ENCODE results near the gene PAQR4. TPM values are rescaled to one million over a fixed set of nuclear protein-coding genes. Genes with fewer than 3 reads are reported as not detected.
"Not testable (repeated sequence)": the region's sequence is repeated elsewhere in the genome, so short reads cannot be mapped to it uniquely, and the experiment has no call there.

The PAQR4 gene
- total RNA-seq, 1 donor, result 19.4 TPM

- DNase-seq (ENCODE audit: low read depth in 2 of 3, low spot score in 2 of 3), result no peak
These were observed 27.1 kb upstream of the PAQR4 start for GRCh38 chr16:2942045-2942444.

DNA sequence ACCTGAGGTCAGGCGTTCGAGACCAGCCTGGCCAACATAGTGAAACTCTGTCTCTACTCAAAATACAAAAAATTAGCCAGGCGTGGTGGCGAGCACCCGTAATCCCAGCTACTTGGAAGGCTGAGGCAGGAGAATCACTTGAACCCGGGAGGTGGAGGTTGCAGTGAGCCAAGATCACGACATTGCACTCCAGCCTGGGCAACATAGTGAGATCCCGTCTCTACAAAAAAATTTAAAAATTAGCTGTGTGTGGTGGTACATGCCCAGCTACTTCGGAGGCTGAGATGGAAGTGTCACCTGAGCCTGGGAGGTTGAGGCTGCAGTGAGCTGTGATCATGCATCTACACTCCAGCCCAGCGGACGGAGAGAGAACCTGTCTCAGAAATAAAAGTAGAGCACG is 25.4 kb upstream of the PAQR4 start:
- not testable (repeated sequence) for DNase-seq (ENCODE audit: low read depth in 2 of 3, low spot score in 2 of 3)

DNA sequence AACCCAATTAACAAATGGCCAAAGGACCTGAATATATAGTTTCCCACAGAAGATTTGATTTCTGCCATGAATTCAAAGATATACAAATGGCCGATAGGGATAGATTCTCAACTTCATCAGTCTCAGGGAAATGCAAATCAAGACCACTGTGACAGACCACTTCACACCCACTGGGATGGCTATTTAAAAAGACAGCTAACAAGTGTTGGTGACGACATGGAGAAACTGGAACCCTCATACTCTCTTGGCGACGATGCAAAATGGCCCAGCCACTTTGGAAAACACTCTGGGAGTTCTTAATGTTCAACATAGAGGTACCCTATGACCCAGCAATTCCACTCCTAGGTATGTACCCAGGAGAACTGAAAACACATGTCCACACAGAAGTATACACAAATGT is 22.5 kb upstream of the PAQR4 start:
- DNase-seq (ENCODE audit: low read depth in 2 of 3, low spot score in 2 of 3), result no peak

DNA sequence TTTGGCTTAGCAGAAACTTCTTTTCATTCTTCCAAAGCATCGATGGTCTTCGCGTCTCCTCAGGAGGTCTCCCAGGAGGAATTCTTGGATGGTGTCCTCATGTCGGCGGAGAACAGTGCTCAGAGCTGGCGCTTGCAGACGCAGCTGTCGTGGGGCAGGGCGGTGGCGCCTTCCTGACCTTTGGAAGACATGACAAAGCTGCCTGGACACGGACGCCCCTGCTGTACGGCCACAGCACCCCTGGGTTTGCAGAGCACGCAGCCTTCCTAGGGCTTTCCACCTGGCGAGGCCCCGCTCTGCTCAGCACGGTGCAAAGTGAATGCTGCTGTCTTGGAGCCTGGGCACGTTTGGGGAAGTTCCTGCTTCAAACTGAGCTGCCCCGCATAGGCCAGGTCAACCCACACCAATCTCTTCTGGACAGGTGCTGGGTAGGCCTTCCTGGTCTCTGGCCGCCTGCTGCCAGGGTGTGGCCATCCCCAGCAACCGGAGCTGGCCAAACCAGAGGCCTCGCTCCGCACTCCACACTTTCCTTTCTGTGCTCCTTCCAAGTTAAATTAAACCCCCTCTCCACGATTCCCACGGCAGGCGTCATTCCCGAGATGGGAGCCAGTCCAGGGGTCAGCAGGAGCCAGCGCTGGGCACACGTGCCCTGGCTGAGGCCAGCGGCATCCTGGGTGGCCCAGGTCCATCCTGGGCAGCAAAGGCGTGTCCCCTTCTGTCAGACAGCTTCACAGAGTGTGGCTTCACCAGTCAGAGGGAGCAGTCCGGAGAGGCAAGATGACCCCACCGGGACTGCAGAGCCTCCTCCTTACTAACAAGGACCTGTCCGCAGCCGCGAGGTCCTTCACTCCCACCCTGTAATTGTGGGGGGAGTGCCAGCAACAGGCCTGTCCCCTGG is 20.1 kb upstream of the PAQR4 start:
- no peak for DNase-seq (ENCODE audit: low read depth in 2 of 3, low spot score in 2 of 3)

DNA sequence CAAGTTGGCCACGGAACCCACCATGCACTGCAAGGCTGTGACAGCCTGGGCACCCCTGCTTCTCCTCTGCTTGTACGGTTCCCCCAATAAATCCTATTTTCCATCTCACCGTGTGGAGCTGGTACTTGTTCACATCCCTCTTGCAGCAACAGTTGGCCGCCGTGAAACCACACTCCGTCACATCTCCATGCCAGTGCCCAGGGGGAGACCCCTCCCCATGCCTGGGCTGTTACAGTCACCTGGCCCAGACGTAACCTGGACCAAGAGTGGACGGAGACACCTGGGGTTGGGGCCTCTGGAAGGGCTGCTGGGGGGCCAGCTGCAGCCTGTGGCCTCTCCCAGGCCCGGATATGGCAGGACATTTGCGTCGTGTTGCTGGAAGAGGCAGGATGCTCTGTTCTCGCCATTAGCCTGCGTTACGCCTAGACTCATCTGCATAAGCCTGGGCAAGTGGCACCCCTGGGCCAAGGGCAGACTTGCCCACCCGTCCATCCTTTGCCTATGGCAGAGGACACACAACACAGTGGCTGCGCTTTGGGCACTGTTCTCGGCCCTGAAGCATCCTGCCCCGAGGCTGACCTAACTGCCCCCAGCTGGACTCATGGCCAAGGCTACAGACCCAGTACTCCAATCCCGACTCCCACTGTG is 19.3 kb upstream of the PAQR4 start:
- no peak for DNase-seq (ENCODE audit: low read depth in 2 of 3, low spot score in 2 of 3)

DNA sequence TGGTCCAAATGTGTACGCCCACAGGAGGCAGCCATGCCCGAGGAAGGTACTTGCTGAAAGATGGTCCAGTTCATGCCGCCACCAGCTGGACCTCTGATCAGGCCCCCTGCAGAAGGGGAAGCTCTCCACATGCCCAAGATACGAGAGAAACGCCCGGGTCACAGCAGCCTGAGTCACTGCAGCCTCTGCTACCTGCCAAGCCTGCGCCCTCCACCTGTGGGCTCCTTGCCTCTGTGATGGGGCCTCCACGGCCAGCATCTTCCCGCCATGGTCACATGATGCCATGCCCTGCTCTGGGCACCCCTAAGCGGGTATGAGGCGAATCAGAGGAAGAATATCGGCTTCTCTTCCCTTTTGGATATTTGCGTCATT is 18.8 kb upstream of the PAQR4 start:
- no peak for DNase-seq (ENCODE audit: low read depth in 2 of 3, low spot score in 2 of 3)

- no peak for DNase-seq (ENCODE audit: low read depth in 2 of 3, low spot score in 2 of 3)
These were observed 18.4 kb upstream of the PAQR4 start for GRCh38 chr16:2950773-2951172.

DNA sequence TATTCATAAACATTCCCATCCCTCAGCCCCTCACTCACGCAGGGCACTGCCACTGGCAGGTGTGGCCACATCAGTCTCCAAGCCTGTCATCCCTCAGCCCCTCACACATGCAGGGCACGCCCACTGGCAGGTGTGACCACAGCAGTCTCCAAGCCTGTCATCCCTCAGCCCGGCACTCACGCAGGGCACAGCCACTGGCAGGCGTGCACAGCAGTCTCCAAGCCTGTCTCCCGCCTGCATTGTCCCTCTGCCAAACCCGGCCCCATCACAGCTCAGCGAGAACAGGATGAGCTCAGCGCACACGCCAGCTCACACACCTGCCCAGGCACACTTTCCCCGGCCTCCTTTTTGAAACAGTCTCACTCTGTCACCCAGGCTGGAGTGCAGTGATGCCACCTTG is 16.5 kb upstream of the PAQR4 start:
- no peak for DNase-seq (ENCODE audit: low read depth in 2 of 3, low spot score in 2 of 3)

DNA sequence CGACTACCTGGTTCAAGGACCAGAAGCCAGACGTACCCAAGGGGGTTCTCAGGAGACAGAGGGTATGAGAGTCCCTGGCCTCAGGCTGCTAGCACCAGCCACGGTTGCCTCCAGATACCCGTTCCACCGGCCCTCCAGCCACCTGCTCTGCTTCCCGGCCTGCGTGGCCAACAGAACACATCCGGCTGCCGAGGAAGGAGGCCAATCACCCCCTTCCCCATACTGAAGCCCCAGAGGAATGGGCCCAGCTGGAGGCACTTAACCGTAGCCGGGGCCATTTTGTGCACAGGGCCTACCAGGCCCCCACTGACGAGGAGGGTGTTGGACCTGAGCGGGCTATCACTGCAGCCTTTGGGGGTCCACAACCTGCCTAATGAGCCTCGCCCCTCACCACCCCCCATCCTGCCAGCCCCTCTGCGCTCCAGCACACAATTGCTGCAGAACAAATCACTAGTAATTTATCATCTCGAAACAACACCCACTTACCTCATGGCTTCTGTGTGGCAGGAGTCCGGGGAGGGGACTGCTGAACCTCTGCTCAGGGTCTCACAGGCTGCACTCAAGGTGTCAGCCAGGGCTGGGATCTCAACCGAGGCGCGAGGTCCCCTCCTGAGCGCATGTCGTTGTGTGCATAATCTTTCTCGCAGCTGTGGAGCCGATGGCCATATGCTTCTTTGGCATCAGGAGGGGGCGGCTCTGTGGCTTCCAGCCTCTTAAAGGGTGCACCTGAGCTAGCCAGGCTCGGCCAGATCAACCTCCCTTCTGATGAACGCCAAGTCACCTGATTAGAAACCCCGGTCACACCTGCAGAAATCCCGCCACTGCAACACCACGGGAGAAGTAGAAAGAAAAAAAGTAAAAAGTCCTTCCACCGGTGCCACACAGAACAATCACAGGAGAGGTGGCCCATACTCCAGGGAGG is 15.2 kb upstream of the PAQR4 start:
- no peak for DNase-seq (ENCODE audit: low read depth in 2 of 3, low spot score in 2 of 3)

GRCh38 chr16:2954656-2955381 is 14.3 kb upstream of the PAQR4 start:
- no peak for DNase-seq (ENCODE audit: low read depth in 2 of 3, low spot score in 2 of 3)

- DNase-seq (ENCODE audit: low read depth in 2 of 3, low spot score in 2 of 3), result no peak
These were observed 13.7 kb upstream of the PAQR4 start for GRCh38 chr16:2955438-2955778.

- DNase-seq (ENCODE audit: low read depth in 2 of 3, low spot score in 2 of 3), result peak in 1 of 3 donors; percentile 42
These were observed 13.2 kb upstream of the PAQR4 start for GRCh38 chr16:2955779-2956578.

DNA sequence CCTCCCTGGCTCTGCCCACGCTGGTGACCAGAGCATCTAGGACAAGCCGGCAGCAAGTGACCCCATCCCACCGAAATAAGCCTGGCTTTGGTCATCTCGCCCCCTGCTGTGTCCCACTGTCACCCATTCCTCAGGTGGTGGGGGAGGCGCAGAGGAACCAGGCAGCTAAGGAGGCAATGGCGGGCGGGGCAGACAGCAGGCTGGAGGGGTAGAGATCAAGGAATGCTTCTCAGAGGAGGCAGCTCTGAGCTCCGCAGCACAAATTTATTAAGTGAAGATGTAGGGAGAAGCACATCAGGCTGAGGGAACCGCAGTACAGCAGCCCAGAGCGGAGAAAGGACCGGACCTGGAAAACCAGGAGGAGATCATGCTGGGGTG is 12.6 kb upstream of the PAQR4 start:
- no peak for DNase-seq (ENCODE audit: low read depth in 2 of 3, low spot score in 2 of 3)

DNA sequence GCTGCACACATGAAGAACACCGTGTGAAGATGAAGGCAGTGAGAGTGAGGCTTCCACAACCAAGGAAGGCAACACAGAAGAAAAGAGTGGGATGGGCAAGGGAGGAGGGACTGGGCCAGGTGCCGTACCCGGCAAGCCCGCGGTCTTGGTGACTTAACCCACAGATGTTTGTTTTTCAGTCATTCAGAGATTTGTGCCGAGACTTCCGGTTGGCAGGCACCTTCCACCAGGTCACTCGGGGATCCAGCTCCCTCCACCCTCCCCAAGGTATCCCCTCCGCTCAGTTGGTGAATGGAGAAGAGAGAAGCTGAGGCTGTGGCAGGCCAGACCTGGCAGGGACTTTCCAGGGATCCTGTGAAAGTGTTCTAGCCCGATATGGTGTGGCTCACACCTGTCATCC is 9.9 kb upstream of the PAQR4 start:
- no peak for DNase-seq (ENCODE audit: low read depth in 2 of 3, low spot score in 2 of 3)

- DNase-seq (ENCODE audit: low read depth in 2 of 3, low spot score in 2 of 3), result no peak
These were observed 8.8 kb upstream of the PAQR4 start for GRCh38 chr16:2960183-2961010.

- DNase-seq (ENCODE audit: low read depth in 2 of 3, low spot score in 2 of 3), result no peak
These were observed 6.6 kb upstream of the PAQR4 start for GRCh38 chr16:2962334-2963073.

DNA sequence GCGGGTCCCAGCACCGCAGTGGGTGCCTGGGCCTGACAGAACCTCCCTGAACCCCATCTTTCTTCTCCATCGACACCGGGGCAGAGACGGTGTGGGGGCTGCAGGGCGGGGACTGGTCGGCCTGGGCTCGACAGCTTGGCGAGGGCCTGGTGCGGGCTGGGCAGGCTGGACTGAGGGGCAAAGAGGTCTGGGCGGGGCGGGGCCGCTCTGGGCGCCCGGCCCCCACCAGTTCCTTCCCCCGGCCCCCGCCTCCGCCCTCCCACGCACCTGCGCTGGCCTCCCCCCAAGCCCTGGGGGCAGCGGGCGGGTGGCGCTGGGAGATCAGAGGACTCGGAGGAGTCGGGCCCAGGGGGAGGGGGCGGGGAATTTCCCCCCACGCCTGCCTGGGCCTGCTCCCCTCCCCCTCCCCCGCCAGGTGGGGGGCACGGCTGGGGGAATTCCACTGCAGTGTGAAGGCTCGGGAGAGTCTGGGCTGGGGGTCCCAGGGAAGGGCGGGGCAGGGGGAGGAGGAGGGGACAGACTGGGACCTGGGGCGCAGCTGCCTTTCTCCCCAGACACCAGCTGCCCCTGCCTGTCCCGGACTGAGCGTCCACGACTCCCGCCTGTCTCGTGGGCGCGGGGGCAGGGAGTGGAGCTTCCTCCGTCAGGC is 6.0 kb upstream of the PAQR4 start:
- DNase-seq (ENCODE audit: low read depth in 2 of 3, low spot score in 2 of 3), result peak in 1 of 3 donors; percentile 51
